IMR-90 (cell line): ENCODE results near the gene PREP. TPM values are rescaled to one million over a fixed set of nuclear protein-coding genes. Genes with fewer than 3 reads are reported as not detected.
A peak's percentile ranks its signal among the peaks of the same experiment; 100 is the strongest.

ENCODE experiments used
- ATAC-seq: fragments of 200-7000 bp; cut with Tn5 transposase; 2 replicates; pipeline ENCODE4 v1.9.1; 2020; ENCODE audit warnings: low read depth, mild to moderate bottlenecking, moderate library complexity
- BruUV-seq: library from RNA; stranded (reverse); fragments of 400-500 nt; replicated peaks from 2 replicates; lab custom pipeline; 2021; lab: Mats Ljungman, UMichigan
- CTCF ChIA-PET: fragments of 300-600 bp; formaldehyde crosslinking; extraction: SDS; loops from one replicate; lab custom pipeline; 2021; ENCODE audit warnings: antibody characterized with exemption; lab: Yijun Ruan, JAX
- POLR2A ChIA-PET: fragments of 300-600 bp; sonication (Branson Sonifier 250); formaldehyde crosslinking; loops from one replicate; lab custom pipeline; 2022; ENCODE audit warnings: antibody characterized with exemption; ENCODE audit not compliant: unreplicated experiment; lab: Charles Lee
- DNase-seq: peaks from one replicate; pipeline ENCODE4 v3.0.0; 2013
- H2AFZ ChIP-seq: replicated peaks from 2 replicates; pipeline ENCODE3; 2013; ENCODE audit warnings: low read length, mild to moderate bottlenecking; ENCODE audit not compliant: poor library complexity
- H2AK5ac ChIP-seq: 2 replicates; pipeline ENCODE4 v1.6.1; 2013; ENCODE audit warnings: low read depth, low read length, inconsistent platforms
- H2AK9ac ChIP-seq: replicated peaks from 2 replicates; pipeline ENCODE3; 2013; ENCODE audit warnings: mild to moderate bottlenecking, low read depth, low read length, moderate library complexity; ENCODE audit not compliant: poor library complexity
- H2BK120ac ChIP-seq: 2 replicates; pipeline ENCODE4 v1.6.1; 2013; ENCODE audit warnings: low read depth, low read length, inconsistent platforms
- H2BK15ac ChIP-seq: 3 replicates; pipeline ENCODE4 v1.6.1; 2013; ENCODE audit warnings: low read depth, low read length, inconsistent platforms
- H2BK20ac ChIP-seq: 2 replicates; pipeline ENCODE4 v1.6.1; 2013; ENCODE audit warnings: low read depth, mild to moderate bottlenecking, inconsistent platforms, low read length, moderate library complexity
- H2BK5ac ChIP-seq: 2 replicates; pipeline ENCODE4 v1.6.1; 2013; ENCODE audit warnings: mild to moderate bottlenecking, low read depth, low read length, inconsistent platforms; ENCODE audit not compliant: poor library complexity, severe bottlenecking
- H3K14ac ChIP-seq: replicated peaks from 2 replicates; pipeline ENCODE4 v1.6.1; 2013; ENCODE audit warnings: low read depth, low read length, inconsistent platforms
- H3K18ac ChIP-seq: 2 replicates; pipeline ENCODE4 v1.6.1; 2013; ENCODE audit warnings: low read depth, low read length, control low read depth
- H3K23ac ChIP-seq: 2 replicates; pipeline ENCODE4 v1.6.1; 2013; ENCODE audit warnings: low read depth, low read length, inconsistent platforms
- H3K27ac ChIP-seq: 2 replicates; pipeline ENCODE4 v1.5.1; 2013; ENCODE audit warnings: mild to moderate bottlenecking, control low read depth, low read length; ENCODE audit not compliant: insufficient read depth
- H3K27me3 ChIP-seq: 2 replicates; pipeline ENCODE4 v1.6.1; 2013; ENCODE audit warnings: low read length; ENCODE audit not compliant: control insufficient read depth, insufficient read depth
- H3K36me3 ChIP-seq: 2 replicates; pipeline ENCODE4 v1.6.1; 2013; ENCODE audit warnings: low read length, mixed read lengths; ENCODE audit not compliant: control insufficient read depth, insufficient read depth
- H3K4ac ChIP-seq: 2 replicates; pipeline ENCODE4 v1.6.1; 2013; ENCODE audit warnings: low read depth, low read length, inconsistent platforms
- H3K4me1 ChIP-seq: 2 replicates; pipeline ENCODE4 v1.6.1; 2013; ENCODE audit warnings: low read length, mixed read lengths; ENCODE audit not compliant: control insufficient read depth, insufficient read depth
- H3K4me2 ChIP-seq: 2 replicates; pipeline ENCODE4 v1.6.1; 2013; ENCODE audit warnings: low read depth, mild to moderate bottlenecking, control low read depth, low read length, moderate library complexity
- H3K4me3 ChIP-seq: 2 replicates; pipeline ENCODE4 v1.5.1; 2013; ENCODE audit warnings: low read depth, mild to moderate bottlenecking, control low read depth, low read length, moderate library complexity; ENCODE audit not compliant: insufficient read depth
- H3K56ac ChIP-seq: 2 replicates; pipeline ENCODE4 v1.6.1; 2013; ENCODE audit warnings: low read length, inconsistent platforms; ENCODE audit not compliant: insufficient read depth; ENCODE audit errors: extremely low read depth
- H3K79me1 ChIP-seq, 2 experiments: 2 replicates each; pipeline ENCODE4 v1.6.1; 2013; ENCODE audit warnings: low read length in 2 of 2, inconsistent platforms in 1 of 2, low read depth in 1 of 2
- H3K9ac ChIP-seq: 2 replicates; pipeline ENCODE4 v1.6.1; 2013; ENCODE audit warnings: low read depth, low read length, control low read depth
- H3K9me1 ChIP-seq: 2 replicates; pipeline ENCODE4 v1.6.1; 2013; ENCODE audit warnings: low read length, inconsistent platforms; ENCODE audit not compliant: insufficient read depth
- H3K9me3 ChIP-seq: 2 replicates; pipeline ENCODE4 v1.6.1; 2013; ENCODE audit warnings: low read length; ENCODE audit not compliant: control insufficient read depth, insufficient read depth
- H4K20me1 ChIP-seq: 2 replicates; pipeline ENCODE4 v1.6.1; 2013; ENCODE audit warnings: low read length, inconsistent platforms; ENCODE audit not compliant: insufficient read depth
- H4K5ac ChIP-seq: 2 replicates; pipeline ENCODE4 v1.6.1; 2013; ENCODE audit warnings: mild to moderate bottlenecking, low read depth, low read length, control low read depth
- H4K8ac ChIP-seq, 2 experiments: 2 replicates each; pipeline ENCODE4 v1.6.1; 2013; ENCODE audit warnings: low read depth in 2 of 2, low read length in 2 of 2, control low read depth in 1 of 2, inconsistent platforms in 1 of 2
- H4K91ac ChIP-seq: 2 replicates; pipeline ENCODE4 v1.6.1; 2013; ENCODE audit warnings: low read depth, low read length, inconsistent platforms; ENCODE audit not compliant: insufficient read depth
- MAFK ChIP-seq: IDR thresholded peaks from 2 replicates; pipeline ENCODE4 v1.6.1; 2012; ENCODE audit warnings: low read depth, low read length, improper control_type of control experiment
- NFE2L2 ChIP-seq: fragments of 150-350 bp; IDR thresholded peaks from 2 replicates; pipeline ENCODE4 v1.6.1; 2016; ENCODE audit warnings: low read depth, mild to moderate bottlenecking, low read length
- SMC3 ChIP-seq: fragments of 150-350 bp; IDR thresholded peaks from 2 replicates; pipeline ENCODE4 v1.6.1; 2016; ENCODE audit warnings: low read depth, mild to moderate bottlenecking, antibody characterized with exemption, low read length, moderate library complexity
- WGBS, 2 experiments: methylation state at CpG; one replicate each; pipeline versions ENCODE4 v1.1.5 to v1.1.7; 2013; ENCODE audit warnings: missing lambda C conversion rate in 2 of 2; ENCODE audit not compliant: insufficient read length in 1 of 2; ENCODE audit errors: extremely low coverage in 2 of 2; 5-methylcytosine and 5-hydroxymethylcytosine counted together
- dilution Hi-C: fragments of 300-500 bp; cut with HindIII; formaldehyde crosslinking; loops from one replicate; pipeline ENCODE4 v1.14.3; 2018; ENCODE audit warnings: low sequenced_read_pairs; ENCODE audit not compliant: unreplicated experiment
- in situ Hi-C: fragments of 300-500 bp; cut with MboI; formaldehyde crosslinking; loops from 3 replicates; pipeline ENCODE4 v1.14.3; 2019; ENCODE audit warnings: low sequenced_read_pairs, inconsistent platforms, mixed read lengths
- intact Hi-C: fragments of 100-400 bp; cut with micrococcal nuclease; formaldehyde crosslinking; loops from 2 replicates; pipeline ENCODE4 v1.10.0; 2022
- polyA plus RNA-seq, 3 experiments: library from polyadenylated mRNA; depleted of rRNA; stranded (reverse); fragments of >200 nt; gene quantifications; 2 replicates each; pipeline ENCODE4 v1.2.3, GENCODE V29; 2012; ENCODE audit warnings: low replicate concordance in 1 of 3
- total RNA-seq: library from RNA; depleted of rRNA; stranded (reverse); fragments of >200 nt; gene quantifications from 2 replicates; pipeline ENCODE4 v1.2.3, GENCODE V29; 2012
- TF ChIP-seq, protein P1 (sequence below): conservative IDR thresholded peaks from 2 replicates; pipeline ENCODE4 v1.5.1; 2012; ENCODE audit warnings: mild to moderate bottlenecking, low read depth, low read length, improper control_type of control experiment
- TF ChIP-seq, protein P2 (sequence below): fragments of 150-350 bp; IDR thresholded peaks from 2 replicates; pipeline ENCODE4 v1.6.1; 2017; ENCODE audit warnings: mild to moderate bottlenecking, antibody characterized with exemption, low read length, low read depth

Gene PREP
- total and polyA plus RNA-seq, 2 of the 4 experiments (the other 2 are of a cell fraction), result 21.0 to 25.7 TPM

DNA sequence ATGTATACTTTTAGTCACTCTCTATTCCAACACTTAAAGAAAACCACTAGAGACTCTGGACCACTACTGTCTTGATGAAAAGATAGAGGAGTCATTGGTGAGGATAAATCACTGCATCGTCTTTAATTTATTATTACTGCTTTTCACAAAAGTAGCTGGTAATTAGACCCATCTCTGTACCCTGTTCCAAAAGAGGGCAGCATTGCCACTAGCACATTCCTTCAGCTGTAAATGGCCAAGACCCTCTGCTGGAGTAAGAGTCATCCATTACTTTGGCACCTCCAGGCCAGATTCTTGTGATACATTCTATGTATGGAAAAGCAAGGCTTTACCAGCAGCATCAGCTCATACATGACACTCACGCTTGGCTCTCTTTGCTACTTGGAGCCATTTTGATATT, 49.5 kb upstream of the PREP start (continued):
- TF ChIP-seq, protein P1, sequence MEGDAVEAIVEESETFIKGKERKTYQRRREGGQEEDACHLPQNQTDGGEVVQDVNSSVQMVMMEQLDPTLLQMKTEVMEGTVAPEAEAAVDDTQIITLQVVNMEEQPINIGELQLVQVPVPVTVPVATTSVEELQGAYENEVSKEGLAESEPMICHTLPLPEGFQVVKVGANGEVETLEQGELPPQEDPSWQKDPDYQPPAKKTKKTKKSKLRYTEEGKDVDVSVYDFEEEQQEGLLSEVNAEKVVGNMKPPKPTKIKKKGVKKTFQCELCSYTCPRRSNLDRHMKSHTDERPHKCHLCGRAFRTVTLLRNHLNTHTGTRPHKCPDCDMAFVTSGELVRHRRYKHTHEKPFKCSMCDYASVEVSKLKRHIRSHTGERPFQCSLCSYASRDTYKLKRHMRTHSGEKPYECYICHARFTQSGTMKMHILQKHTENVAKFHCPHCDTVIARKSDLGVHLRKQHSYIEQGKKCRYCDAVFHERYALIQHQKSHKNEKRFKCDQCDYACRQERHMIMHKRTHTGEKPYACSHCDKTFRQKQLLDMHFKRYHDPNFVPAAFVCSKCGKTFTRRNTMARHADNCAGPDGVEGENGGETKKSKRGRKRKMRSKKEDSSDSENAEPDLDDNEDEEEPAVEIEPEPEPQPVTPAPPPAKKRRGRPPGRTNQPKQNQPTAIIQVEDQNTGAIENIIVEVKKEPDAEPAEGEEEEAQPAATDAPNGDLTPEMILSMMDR, result no peak
- TF ChIP-seq NFE2L2 (no peak), SMC3 (no peak)

DNA sequence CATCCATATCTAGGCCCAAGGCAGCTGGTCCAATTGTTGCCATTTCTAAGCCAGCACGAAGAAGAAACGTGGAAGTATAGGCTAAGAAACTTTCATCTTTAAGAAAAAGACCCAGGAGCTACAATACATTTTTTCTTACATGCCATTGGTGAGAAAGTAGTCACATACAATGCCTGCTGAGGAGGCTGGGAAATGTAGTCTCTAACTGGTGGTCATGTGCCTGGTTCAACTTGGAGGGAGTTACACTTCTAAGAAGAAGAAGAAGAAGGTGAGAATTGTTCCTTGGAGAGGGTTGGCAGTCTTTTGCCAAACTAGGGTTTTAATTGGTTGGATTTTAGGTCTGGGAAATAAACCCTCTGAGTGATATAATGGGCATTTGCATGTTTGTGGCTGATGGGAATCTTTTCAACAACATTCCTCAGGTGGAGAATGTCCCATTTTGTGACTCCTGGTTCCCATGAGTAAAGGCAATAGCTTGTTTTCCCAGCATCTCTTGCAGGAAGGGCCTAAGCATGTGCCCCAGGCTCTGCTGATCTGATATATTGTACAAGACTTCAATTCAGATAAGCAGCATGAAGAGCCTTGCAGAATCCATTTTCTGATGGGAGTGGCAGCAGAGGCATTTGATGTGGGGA, 47.0 kb upstream of the PREP start:
- Histone ChIP-seq H3K9me1 (no peaks in the 10 kb centered on the region), H3K23ac (no peak overlapping the region), H3K27me3 (no peaks in the 10 kb centered on the region; the same call in none of the 2 replicates), H2BK5ac (no peak overlapping the region), H4K8ac (no peak overlapping the region), H2BK120ac (no peak overlapping the region), H3K14ac (no peak overlapping the region), H3K4me3 (no peak overlapping the region), H3K4me2 (no peak overlapping the region), H4K20me1 (no peaks in the 10 kb centered on the region), H3K9me3 (no peaks in the 10 kb centered on the region), H3K9ac (no peak overlapping the region), H3K27ac (no peak overlapping the region), H3K4me1 (no peaks in the 10 kb centered on the region), H4K91ac (no peak overlapping the region), H4K5ac (no peak overlapping the region), H2AK5ac (no peak overlapping the region), H2BK20ac (no peak overlapping the region), H2AFZ (no peak overlapping the region), H3K4ac (no peak overlapping the region), H3K36me3 (no peaks in the 10 kb centered on the region), H3K79me1 (no peaks in the 10 kb centered on the region), H3K56ac (no peak overlapping the region), H3K18ac (no peak overlapping the region), H2BK15ac (no peak overlapping the region), H2AK9ac (no peak overlapping the region)
- ATAC-seq (no peak), DNase-seq (peak; percentile 17)
- dilution Hi-C loops (no loop called here), intact Hi-C loops (no loop called here), in situ Hi-C loops (no loop called here)
- no TSS peak for BruUV-seq
- no CpG with 5 or more reads among the region's 2 CpGs for WGBS, 2 experiments
- ChIA-PET CTCF (no interaction called here), POLR2A (no interaction called here)
- TF ChIP-seq MAFK, result no peak
- TF ChIP-seq, protein P2, sequence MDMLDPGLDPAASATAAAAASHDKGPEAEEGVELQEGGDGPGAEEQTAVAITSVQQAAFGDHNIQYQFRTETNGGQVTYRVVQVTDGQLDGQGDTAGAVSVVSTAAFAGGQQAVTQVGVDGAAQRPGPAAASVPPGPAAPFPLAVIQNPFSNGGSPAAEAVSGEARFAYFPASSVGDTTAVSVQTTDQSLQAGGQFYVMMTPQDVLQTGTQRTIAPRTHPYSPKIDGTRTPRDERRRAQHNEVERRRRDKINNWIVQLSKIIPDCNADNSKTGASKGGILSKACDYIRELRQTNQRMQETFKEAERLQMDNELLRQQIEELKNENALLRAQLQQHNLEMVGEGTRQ, result peak; percentile 45; the same call in 1 of the 2 replicates
